Subcutaneous abdominal adipose tissue (tissue), 5 donors: ENCODE results near the gene VAT1L.
A peak's percentile ranks its signal among the peaks of the same experiment; 100 is the strongest.

Source experiments
- H3K27ac ChIP-seq: one replicate; pipeline ENCODE4 v1.7.0; 2013; ENCODE audit warnings: low read depth, mild to moderate bottlenecking, inconsistent platforms, low read length, moderate library complexity
- H3K27me3 ChIP-seq, 5 donors: one replicate each; pipeline ENCODE4 v1.7.0; 2013; ENCODE audit warnings: low read length in 5 of 5, inconsistent platforms in 1 of 5; ENCODE audit not compliant: control insufficient read depth in 5 of 5, insufficient read depth in 4 of 5
- H3K36me3 ChIP-seq, 5 donors: one replicate each; pipeline ENCODE4 v1.7.0; 2013; ENCODE audit warnings: low read length in 5 of 5; ENCODE audit not compliant: control insufficient read depth in 5 of 5, insufficient read depth in 5 of 5
- H3K4me1 ChIP-seq, 5 donors: one replicate each; pipeline ENCODE4 v1.7.0; 2013; ENCODE audit warnings: low read length in 5 of 5, mild to moderate bottlenecking in 3 of 5, moderate library complexity in 1 of 5; ENCODE audit not compliant: control insufficient read depth in 5 of 5, insufficient read depth in 5 of 5
- H3K4me3 ChIP-seq, 5 donors: one replicate each; pipeline ENCODE4 v1.7.0; 2013; ENCODE audit warnings: low read length in 5 of 5, low read depth in 1 of 5
- H3K9ac ChIP-seq, 5 donors: one replicate each; pipeline ENCODE4 v1.7.0; 2013; ENCODE audit warnings: low read length in 5 of 5, mild to moderate bottlenecking in 4 of 5, moderate library complexity in 3 of 5
- H3K9me3 ChIP-seq, 5 donors: one replicate each; pipeline ENCODE4 v1.7.0; 2013; ENCODE audit warnings: low read length in 5 of 5; ENCODE audit not compliant: control insufficient read depth in 5 of 5
- donor health status: healthy.
- donor health status: healthy.
- donor health status: healthy.
- donor health status: healthy.
- donor health status: healthy.

The VAT1L gene, protein sequence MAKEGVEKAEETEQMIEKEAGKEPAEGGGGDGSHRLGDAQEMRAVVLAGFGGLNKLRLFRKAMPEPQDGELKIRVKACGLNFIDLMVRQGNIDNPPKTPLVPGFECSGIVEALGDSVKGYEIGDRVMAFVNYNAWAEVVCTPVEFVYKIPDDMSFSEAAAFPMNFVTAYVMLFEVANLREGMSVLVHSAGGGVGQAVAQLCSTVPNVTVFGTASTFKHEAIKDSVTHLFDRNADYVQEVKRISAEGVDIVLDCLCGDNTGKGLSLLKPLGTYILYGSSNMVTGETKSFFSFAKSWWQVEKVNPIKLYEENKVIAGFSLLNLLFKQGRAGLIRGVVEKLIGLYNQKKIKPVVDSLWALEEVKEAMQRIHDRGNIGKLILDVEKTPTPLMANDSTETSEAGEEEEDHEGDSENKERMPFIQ

DNA sequence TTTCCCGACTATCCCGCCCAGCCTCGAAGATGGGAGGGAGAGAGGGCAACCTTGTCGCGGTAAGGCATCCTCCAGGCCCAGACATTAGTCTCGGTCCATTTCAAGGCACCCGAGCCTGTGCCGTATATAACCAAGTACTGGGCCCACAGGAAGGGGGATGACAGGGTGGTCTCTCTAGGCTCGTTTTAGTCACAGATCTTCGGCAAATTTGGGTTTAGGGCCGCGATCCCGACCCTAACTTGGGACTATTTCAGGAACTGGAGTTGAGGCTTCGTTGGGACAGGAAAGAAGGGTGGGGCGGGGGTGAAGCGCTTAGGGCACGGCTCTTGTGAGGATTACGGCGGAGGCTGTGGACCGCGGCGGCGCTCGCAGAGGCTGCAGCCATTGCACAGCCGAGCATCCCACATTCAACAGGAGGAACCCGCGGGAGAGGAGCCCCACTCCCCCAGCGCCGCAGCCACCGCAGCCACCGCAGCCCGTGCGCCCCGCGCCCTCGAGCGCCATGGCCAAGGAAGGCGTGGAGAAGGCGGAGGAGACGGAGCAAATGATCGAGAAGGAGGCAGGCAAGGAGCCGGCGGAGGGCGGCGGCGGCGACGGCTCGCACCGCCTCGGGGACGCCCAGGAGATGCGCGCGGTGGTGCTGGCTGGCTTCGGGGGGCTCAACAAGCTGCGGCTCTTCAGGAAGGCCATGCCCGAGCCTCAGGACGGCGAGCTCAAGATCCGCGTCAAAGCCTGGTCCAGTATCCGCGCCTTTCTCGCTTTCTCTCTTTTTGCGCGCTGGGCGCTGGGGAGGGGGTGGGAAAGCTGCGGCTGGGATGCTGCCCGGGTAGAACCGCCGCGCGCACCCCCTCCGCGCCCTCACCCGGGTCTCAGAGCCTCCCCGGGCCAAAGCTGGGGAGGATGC, at the start of gene VAT1L:
VAT1L (plus strand) TSS at position 384 of the 904 bp plus-strand sequence; CDS start at position 503, 119 bp downstream.
- H3K27me3 ChIP-seq, result peaks cover 17 to 48% (median 36%) of the 10 kb centered on the region in 5 donors
- no peak within 1 kb of the TSS for H3K27ac ChIP-seq
- no peaks in the 10 kb centered on the region for H3K36me3 ChIP-seq

DNA sequence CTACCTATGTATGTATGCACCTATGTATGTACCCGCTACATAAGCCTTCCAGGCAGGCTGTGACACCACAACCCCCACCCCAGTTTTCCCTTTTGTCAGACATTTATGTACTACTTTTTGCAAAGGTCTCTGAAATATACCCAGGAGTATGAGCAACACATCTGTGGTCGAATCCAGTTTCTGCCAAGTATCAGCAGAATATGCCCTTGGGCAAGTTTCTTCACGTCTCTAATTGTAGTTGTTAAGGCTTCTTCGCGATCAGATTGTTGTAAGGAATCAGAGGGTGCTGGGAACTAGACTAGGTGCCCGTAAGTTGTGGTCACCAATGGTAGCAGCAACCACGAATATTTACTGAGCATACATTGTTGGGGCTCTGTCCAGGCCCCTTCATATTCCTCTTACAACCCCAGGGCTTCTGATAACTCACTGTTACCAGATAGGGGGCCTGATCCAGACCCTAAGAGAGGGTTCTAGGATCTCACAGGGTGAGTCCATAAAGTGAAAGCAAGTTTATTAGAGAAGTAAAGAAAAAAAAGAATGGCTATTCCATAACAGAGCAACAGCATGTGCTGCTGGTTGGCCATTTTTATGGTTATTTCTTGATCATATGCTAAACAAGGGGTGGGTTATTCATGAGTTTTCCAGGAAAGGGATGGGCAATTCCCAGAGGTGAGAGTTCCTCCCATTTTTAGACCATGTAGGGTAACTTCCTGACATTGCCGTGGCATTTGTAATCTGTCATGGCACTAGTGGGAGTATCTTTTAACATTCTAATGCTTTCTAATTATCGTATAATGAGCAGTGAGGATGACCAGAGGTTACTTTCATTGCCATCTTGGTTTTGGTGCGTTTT, 49.4 kb upstream of the VAT1L start:
- H3K27ac ChIP-seq, result no peak overlapping the region
- no peak overlapping the region for H3K4me3 ChIP-seq
- H3K4me1 ChIP-seq, result no peaks in the 10 kb centered on the region
- no peaks in the 10 kb centered on the region for H3K27me3 ChIP-seq
- no peak overlapping the region for H3K9ac ChIP-seq
- H3K36me3 ChIP-seq, result peaks cover 0 to 7% (median 6%) of the 10 kb centered on the region in 5 donors
- H3K9me3 ChIP-seq, result no peaks in the 10 kb centered on the region

More for the DNA sequence above, at the start of gene VAT1L:
- no peaks in the 10 kb centered on the region for H3K9me3 ChIP-seq
- H3K4me3 ChIP-seq, result peak within 1 kb of the TSS; percentile 14 to 70 (median 59)
- peaks cover 0 to 17% (median 13%) of the 10 kb centered on the region in 5 donors for H3K4me1 ChIP-seq
- no peak within 1 kb of the TSS for H3K9ac ChIP-seq

DNA sequence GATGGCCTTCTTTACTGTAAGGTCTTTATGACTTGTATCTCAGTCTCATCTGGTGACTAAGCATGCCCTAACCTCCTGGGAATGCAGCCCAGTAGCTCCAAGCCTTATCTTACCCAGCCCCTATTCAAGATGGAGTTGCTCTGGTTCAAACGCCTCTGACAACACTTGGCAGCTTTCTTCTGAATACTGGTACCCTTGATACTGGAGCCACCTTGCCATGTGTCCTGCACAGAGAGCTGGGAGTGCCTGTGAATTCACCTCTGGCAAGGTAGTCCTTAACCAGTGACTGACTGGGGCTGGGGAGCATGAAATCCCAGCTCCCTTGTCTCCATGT, 48.8 kb upstream of the VAT1L start:
- Histone ChIP-seq H3K27me3 (no peaks in the 10 kb centered on the region), H3K27ac (no peak overlapping the region), H3K4me1 (no peaks in the 10 kb centered on the region), H3K4me3 (no peak overlapping the region), H3K9ac (no peak overlapping the region), H3K9me3 (no peaks in the 10 kb centered on the region), H3K36me3 (peaks cover 0 to 7% (median 6%) of the 10 kb centered on the region in 5 donors)

DNA sequence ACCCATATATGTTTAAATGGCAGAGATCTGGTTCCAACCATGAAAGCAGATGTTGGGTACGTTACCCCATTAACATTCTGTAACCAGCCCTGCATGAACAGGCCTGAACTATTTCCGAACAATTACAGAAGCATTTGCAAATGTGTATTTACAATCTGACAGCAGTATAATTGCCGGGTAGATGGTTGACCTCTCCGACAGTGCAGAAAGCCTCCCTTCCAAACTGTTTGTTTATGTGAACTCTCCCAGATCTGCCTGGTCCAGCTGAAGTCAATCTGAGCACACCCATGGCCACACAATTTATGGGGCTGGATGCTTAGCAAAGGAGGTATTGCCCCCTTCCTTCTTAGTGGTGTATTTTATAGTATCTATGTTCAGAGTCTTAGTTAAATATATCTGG, 44.2 kb upstream of the VAT1L start:
- H3K4me3 ChIP-seq, result no peak overlapping the region
- no peaks in the 10 kb centered on the region for H3K36me3 ChIP-seq
- H3K4me1 ChIP-seq, result peaks cover 0 to 28% (median 10%) of the 10 kb centered on the region in 5 donors
- H3K9ac ChIP-seq, result no peak overlapping the region
- H3K27me3 ChIP-seq, result no peaks in the 10 kb centered on the region
- H3K27ac ChIP-seq, result no peak overlapping the region
- no peaks in the 10 kb centered on the region for H3K9me3 ChIP-seq

DNA sequence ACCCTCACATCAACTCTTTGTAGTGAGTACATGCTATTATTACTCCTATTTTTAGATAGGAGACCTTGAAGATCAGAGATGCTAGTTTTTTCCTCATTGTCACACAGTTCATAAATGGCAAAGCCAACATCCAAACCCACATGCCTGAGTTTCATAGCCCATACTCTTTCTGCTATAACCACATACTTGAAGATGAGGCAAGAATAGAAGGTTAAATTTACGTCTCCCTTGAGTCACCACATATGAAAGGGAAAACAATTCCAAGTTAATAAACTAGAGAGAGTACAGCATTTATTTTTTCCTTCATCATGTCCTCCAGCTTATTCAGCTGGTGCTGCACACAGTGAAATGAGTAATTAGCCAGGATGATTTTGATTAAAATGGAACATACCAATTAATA, 42.4 kb upstream of the VAT1L start:
- Histone ChIP-seq H3K27ac (peak overlapping the region; percentile 31), H3K4me1 (peaks cover 0 to 28% (median 10%) of the 10 kb centered on the region in 5 donors), H3K9me3 (no peaks in the 10 kb centered on the region), H3K36me3 (no peaks in the 10 kb centered on the region), H3K9ac (no peak overlapping the region), H3K4me3 (no peak overlapping the region), H3K27me3 (no peaks in the 10 kb centered on the region)

DNA sequence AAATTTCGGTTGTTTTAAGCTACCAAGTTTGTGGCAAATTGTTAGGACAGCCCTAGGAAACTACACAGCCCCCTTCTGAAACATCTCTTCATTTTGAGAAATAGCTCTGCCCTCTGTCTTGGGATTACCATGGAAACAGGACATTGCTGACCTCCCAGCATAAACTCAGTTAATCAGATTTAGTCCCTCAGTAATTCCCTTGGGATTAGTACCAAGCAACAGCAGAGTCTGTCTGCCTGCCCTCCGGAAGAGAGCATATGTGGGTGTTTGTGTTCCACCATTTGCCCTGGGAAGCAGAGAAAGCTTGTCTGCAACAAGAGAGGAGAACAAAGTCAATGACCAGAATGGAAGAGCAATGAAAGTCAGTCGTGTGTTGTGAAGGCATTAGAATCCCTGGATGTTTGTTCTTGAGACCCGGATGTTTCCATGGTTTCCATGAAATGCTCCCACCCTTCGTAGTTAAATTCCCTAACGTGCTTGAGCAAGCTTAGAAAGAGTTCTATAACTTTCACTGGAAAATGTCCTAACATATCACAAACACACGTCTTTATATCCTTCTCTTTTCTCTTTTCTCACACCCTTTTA, 39.9 kb upstream of the VAT1L start:
- Histone ChIP-seq H3K36me3 (no peaks in the 10 kb centered on the region), H3K27me3 (no peaks in the 10 kb centered on the region), H3K4me1 (peaks cover 0 to 28% (median 10%) of the 10 kb centered on the region in 5 donors), H3K4me3 (no peak overlapping the region), H3K9ac (no peak overlapping the region), H3K9me3 (no peaks in the 10 kb centered on the region), H3K27ac (no peak overlapping the region)

DNA sequence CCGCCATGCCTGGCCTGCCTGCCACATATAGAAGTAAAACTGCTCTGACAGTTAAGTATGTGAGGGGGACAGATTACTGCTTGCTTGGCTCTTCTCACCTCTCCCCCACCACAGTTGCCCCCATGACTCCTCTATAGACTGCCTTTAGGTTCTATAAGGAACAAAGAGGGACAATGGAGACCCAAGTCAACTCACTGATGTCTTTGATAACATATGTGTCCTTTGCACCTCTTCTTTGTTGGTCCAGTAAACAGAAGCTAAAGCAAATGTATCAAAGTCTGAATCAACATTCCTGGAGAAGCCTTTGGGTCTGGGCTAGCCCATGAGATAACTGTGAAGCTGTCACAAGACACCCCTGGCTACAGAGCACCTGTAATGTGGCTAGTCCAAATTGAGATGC, 38.9 kb upstream of the VAT1L start:
- Histone ChIP-seq H3K9me3 (no peaks in the 10 kb centered on the region), H3K27ac (no peak overlapping the region), H3K27me3 (no peaks in the 10 kb centered on the region), H3K9ac (no peak overlapping the region), H3K4me1 (peaks cover 0 to 28% (median 10%) of the 10 kb centered on the region in 5 donors), H3K36me3 (no peaks in the 10 kb centered on the region), H3K4me3 (no peak overlapping the region)

DNA sequence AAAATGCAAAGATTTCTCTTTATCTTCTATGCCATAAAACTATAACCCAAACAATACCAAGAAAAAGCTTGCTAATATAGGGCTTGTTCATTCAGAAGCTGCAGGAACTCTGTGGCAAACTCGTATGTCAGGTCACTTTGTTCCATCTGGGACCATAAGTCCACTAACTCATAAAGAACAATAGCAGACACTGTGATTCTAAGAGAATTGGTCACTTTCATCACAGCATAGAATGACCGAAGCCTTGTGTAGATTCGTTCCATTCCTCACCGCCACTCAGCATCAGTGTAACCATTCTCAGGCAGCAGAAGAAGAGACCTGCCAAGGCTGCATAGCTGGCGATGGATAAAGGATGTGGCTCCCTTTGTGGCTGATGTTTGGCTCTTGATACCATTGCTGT, 30.3 kb upstream of the VAT1L start:
- Histone ChIP-seq H3K4me1 (peaks cover 0 to 28% (median 15%) of the 10 kb centered on the region in 5 donors), H3K27ac (no peak overlapping the region), H3K9me3 (no peaks in the 10 kb centered on the region), H3K36me3 (no peaks in the 10 kb centered on the region), H3K9ac (no peak overlapping the region), H3K4me3 (no peak overlapping the region), H3K27me3 (no peaks in the 10 kb centered on the region)

DNA sequence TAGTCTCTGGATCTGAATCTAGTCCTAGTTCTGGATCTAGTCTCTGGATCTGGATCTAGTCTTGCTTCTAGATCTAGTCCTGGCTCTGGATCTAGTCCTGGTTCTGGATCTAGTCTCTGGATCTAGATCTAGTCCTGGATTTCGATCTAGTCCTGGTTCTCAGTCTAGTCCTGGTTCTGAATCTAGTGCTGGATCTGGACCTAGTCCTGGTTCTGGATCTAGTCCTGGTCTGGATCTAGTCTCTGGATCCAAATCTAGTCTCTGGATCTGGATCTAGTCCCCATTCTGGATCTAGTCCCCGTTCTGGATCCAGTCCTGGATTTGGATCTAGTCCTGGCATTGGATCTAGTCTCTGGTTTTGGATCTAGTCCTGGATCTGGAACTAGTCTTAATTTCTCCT, 29.9 kb upstream of the VAT1L start:
- Histone ChIP-seq H3K9ac (no peak overlapping the region), H3K36me3 (no peaks in the 10 kb centered on the region), H3K4me1 (peaks cover 0 to 32% (median 19%) of the 10 kb centered on the region in 5 donors), H3K4me3 (no peak overlapping the region), H3K27me3 (no peaks in the 10 kb centered on the region), H3K9me3 (no peaks in the 10 kb centered on the region), H3K27ac (no peak overlapping the region)
